ENCODE results near the gene PCP4.

The PCP4 gene

DNA sequence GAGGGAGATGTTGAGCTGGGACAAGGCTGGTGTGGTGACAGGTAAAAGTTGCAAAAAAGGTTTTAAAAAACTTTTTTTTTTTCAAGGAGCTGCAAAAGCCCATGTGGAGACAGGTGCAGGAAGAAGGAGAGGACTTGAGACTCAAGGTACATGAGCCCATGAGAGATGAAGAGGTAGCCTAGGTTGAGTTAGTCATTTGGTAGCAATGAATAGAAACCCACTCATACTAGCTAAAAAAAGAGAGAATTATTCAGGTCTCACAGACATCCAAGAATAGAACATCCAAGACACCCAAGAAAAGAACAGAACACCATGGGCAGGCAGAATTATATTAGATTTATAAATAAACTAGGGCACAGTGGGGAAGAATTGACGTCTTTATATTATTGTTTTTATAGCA lies 65.1 kb downstream of the PCP4 start:
- TF ChIP-seq, protein P1, sequence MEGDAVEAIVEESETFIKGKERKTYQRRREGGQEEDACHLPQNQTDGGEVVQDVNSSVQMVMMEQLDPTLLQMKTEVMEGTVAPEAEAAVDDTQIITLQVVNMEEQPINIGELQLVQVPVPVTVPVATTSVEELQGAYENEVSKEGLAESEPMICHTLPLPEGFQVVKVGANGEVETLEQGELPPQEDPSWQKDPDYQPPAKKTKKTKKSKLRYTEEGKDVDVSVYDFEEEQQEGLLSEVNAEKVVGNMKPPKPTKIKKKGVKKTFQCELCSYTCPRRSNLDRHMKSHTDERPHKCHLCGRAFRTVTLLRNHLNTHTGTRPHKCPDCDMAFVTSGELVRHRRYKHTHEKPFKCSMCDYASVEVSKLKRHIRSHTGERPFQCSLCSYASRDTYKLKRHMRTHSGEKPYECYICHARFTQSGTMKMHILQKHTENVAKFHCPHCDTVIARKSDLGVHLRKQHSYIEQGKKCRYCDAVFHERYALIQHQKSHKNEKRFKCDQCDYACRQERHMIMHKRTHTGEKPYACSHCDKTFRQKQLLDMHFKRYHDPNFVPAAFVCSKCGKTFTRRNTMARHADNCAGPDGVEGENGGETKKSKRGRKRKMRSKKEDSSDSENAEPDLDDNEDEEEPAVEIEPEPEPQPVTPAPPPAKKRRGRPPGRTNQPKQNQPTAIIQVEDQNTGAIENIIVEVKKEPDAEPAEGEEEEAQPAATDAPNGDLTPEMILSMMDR (IDR thresholded peaks at IDR 0.05; ENCODE audit: low read length, missing control alignments), result no peak
- no peak for DNase-seq (ENCODE audit: low read depth)

DNA sequence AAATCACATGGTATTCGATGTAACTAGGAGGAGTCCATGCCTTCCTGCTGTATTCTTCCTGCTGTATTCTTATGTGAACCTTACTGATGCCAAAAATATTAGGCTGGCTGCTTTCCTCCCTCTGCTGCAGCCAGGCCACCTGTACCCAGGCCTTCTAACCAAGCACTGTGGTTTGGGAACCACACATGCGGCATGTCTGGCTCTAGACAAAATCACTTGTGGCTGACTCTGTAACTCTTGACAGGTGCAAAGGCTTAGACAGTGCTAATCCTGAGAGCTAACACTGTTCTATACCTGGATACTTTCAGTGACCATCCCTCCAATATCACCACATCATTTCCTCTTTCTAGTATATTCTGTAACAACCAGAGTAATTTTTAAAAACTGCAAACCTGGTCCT lies 67.7 kb downstream of the PCP4 start:
- TF ChIP-seq, protein P1 (IDR thresholded peaks at IDR 0.05; ENCODE audit: low read length, missing control alignments), result no peak
- no peak for DNase-seq (ENCODE audit: low read depth)
- no peak overlapping the region for H3K4me3 ChIP-seq (replicated peaks; ENCODE audit: low read depth, low read length)

More for the DNA sequence above, 65.1 kb downstream of the PCP4 start:
- no peak overlapping the region for H3K4me3 ChIP-seq (replicated peaks; ENCODE audit: low read depth, low read length)

DNA sequence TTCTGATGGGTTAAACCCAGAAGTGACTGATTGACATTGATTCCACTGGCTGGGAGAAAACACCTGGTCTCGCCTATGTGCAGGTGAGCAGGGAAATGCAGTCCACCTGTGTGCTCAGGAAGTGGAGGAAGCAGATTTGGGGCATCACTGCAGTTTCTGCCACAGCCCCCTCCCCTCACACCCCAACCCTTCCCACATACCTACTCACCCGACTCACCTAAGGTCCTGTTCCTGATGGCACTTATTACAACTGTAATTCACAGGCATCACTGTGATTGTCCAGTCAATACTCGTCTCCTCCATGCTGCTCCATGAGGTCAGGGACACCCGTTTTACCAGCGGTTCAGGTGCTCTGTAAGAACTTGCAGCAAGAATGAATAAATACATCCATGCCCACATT lies 68.5 kb downstream of the PCP4 start:
- TF ChIP-seq, protein P1 (IDR thresholded peaks at IDR 0.05; ENCODE audit: low read length, missing control alignments), result no peak
- no peak for DNase-seq (ENCODE audit: low read depth)
- no peak overlapping the region for H3K4me3 ChIP-seq (replicated peaks; ENCODE audit: low read depth, low read length)

DNA sequence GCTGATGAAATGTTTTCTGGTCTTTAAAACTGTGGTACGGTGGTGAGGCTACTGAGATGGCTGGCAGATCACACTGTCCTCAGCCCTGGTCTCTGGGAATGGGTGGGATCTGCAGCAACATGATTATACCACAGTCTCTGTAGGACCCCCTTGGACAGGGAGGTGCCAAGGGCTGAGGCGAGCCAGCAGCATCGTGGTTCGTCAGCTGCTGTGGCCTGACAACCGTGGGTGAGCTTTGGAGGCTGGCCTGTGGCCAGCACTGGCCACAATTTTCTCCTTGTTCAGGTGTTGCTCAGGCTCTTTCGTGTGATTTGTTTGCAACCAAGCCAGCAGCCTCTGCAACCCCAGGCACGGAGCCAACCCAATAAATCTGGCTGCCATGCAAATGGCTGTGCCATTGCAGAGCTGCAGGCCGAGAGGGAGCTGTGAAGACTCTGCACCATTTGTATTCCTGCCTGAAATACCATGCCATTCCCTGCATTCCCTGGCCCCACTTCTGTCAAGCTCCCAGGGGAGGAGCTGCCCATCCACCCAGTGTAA lies 70.9 kb downstream of the PCP4 start:
- H3K4me3 ChIP-seq (replicated peaks; ENCODE audit: low read depth, low read length), result no peak overlapping the region
- TF ChIP-seq, protein P1 (IDR thresholded peaks at IDR 0.05; ENCODE audit: low read length, missing control alignments), result no peak

DNA sequence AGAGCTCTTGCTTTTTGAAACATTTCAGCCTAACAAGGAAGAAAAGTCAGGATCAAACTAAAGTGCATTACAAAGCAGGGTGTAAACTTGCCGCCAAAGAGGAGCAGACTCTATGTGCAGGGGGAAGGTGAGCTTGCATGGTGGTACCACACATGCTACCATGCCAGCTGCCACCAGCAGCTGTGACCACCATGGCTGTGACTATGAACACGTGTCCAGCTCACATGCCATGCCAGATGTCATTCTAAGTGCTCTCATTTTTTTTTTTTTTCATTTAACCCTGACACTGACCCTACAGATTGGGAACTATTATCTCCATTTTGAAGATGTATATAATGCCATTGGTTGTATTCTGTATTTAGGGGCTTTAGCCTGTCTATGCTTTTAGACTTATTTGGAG lies 79.0 kb downstream of the PCP4 start:
- H3K4me3 ChIP-seq (replicated peaks; ENCODE audit: low read depth, low read length), result no peak overlapping the region
- TF ChIP-seq, protein P1 (IDR thresholded peaks at IDR 0.05; ENCODE audit: low read length, missing control alignments), result no peak
- no peak for DNase-seq (ENCODE audit: low read depth)

More for the DNA sequence above, 70.9 kb downstream of the PCP4 start:
- DNase-seq (ENCODE audit: low read depth), result no peak

DNA sequence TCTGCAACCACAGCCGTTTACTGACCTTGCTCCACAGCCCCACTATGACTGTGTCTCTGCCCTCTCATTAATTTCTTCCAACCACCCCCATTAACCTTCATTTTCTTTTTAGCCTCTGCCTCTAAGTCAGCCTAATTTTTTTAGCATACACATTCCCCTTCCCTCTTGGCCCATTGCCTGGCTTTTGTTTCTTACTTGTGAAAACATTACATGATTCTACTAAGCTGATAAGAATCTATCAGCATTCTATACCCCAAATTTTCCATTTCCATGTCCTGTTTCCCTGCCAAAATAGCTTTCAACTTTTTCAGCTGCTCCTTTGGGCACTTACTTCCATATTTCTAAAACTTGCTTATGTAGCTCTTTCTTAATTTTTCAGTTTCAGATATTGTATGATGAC lies 79.8 kb downstream of the PCP4 start:
- TF ChIP-seq, protein P1 (IDR thresholded peaks at IDR 0.05; ENCODE audit: low read length, missing control alignments), result no peak
- no peak for DNase-seq (ENCODE audit: low read depth)
- no peak overlapping the region for H3K4me3 ChIP-seq (replicated peaks; ENCODE audit: low read depth, low read length)

Measured in fibroblast of pulmonary artery (primary cell).